ENCODE data around the gene MEIS2. TPM values are rescaled to one million over a fixed set of nuclear protein-coding genes. Genes with fewer than 3 reads are reported as not detected.

Gene MEIS2
- total RNA-seq, 6 experiments from 2014 or later = 31.8 to 48.0 (median 42.8) TPM

GRCh38 chr15:37130356-37130755, 30.0 kb upstream of the MEIS2 start:
- H3K9me3 Mint-ChIP-seq = no peaks in the 10 kb centered on the region
- TF ChIP-seq CTCF (IDR thresholded peaks at IDR 0.05) = no peak
- no peaks in the 10 kb centered on the region for H3K36me3 Mint-ChIP-seq (ENCODE audit: low read depth)
- H3K27ac Mint-ChIP-seq = no peak overlapping the region
- DNase-seq = no peak
- H3K4me3 Mint-ChIP-seq = no peak overlapping the region
- H3K4me1 Mint-ChIP-seq (ENCODE audit: low read depth) = peaks cover 50% of the 10 kb centered on the region
- H3K27me3 Mint-ChIP-seq (ENCODE audit: insufficient read depth) = no peaks in the 10 kb centered on the region

- H3K9me3 Mint-ChIP-seq = no peaks in the 10 kb centered on the region
- no peak overlapping the region for H3K4me3 Mint-ChIP-seq
- peaks cover 20% of the 10 kb centered on the region for H3K4me1 Mint-ChIP-seq (ENCODE audit: low read depth)
- H3K27ac Mint-ChIP-seq = no peak overlapping the region
- no peak for TF ChIP-seq CTCF (IDR thresholded peaks at IDR 0.05)
- H3K27me3 Mint-ChIP-seq (ENCODE audit: insufficient read depth) = no peaks in the 10 kb centered on the region
- no peak for DNase-seq
- no peaks in the 10 kb centered on the region for H3K36me3 Mint-ChIP-seq (ENCODE audit: low read depth)
These were observed 24.8 kb upstream of the MEIS2 start for GRCh38 chr15:37125143-37125542.

- no peak overlapping the region for H3K4me3 Mint-ChIP-seq
- H3K27ac Mint-ChIP-seq = no peak overlapping the region
- peaks cover 20% of the 10 kb centered on the region for H3K4me1 Mint-ChIP-seq (ENCODE audit: low read depth)
These were observed 24.0 kb upstream of the MEIS2 start for GRCh38 chr15:37124331-37124730.

GRCh38 chr15:37122703-37123102, 22.4 kb upstream of the MEIS2 start:
- no peak for TF ChIP-seq CTCF (IDR thresholded peaks at IDR 0.05)
- H3K4me1 Mint-ChIP-seq (ENCODE audit: low read depth) = peaks cover 20% of the 10 kb centered on the region
- H3K36me3 Mint-ChIP-seq (ENCODE audit: low read depth) = no peaks in the 10 kb centered on the region
- no peaks in the 10 kb centered on the region for H3K27me3 Mint-ChIP-seq (ENCODE audit: insufficient read depth)
- no peak overlapping the region for H3K4me3 Mint-ChIP-seq
- H3K27ac Mint-ChIP-seq = no peak overlapping the region
- H3K9me3 Mint-ChIP-seq = no peaks in the 10 kb centered on the region
- no peak for DNase-seq

More at GRCh38 chr15:37124331-37124730, 24.0 kb upstream of the MEIS2 start:
- Mint-ChIP-seq H3K9me3 (no peaks in the 10 kb centered on the region), H3K36me3 (ENCODE audit: low read depth) (no peaks in the 10 kb centered on the region), H3K27me3 (ENCODE audit: insufficient read depth) (no peaks in the 10 kb centered on the region)
- no peak for TF ChIP-seq CTCF (IDR thresholded peaks at IDR 0.05)
- no peak for DNase-seq

GRCh38 chr15:37121492-37121891, 21.1 kb upstream of the MEIS2 start:
- TF ChIP-seq CTCF (IDR thresholded peaks at IDR 0.05) = no peak
- Mint-ChIP-seq H3K9me3 (no peaks in the 10 kb centered on the region), H3K27me3 (ENCODE audit: insufficient read depth) (no peaks in the 10 kb centered on the region), H3K4me3 (no peak overlapping the region), H3K4me1 (ENCODE audit: low read depth) (peaks cover 26% of the 10 kb centered on the region), H3K36me3 (ENCODE audit: low read depth) (no peaks in the 10 kb centered on the region), H3K27ac (no peak overlapping the region)
- no peak for DNase-seq

GRCh38 chr15:37117030-37117429, 16.7 kb upstream of the MEIS2 start:
- Mint-ChIP-seq H3K36me3 (ENCODE audit: low read depth) (no peaks in the 10 kb centered on the region), H3K4me3 (no peak overlapping the region), H3K4me1 (ENCODE audit: low read depth) (peaks cover 6% of the 10 kb centered on the region; the same call in 1 of the 2 replicates), H3K27ac (no peak overlapping the region; the same call in 1 of the 2 replicates), H3K27me3 (ENCODE audit: insufficient read depth) (no peaks in the 10 kb centered on the region), H3K9me3 (no peaks in the 10 kb centered on the region)
- TF ChIP-seq CTCF (IDR thresholded peaks at IDR 0.05) = no peak
- DNase-seq = no peak

Measured in HFFc6 (cell line).